Tongue (tissue), 2 donors: Measurements from ENCODE around the gene GATA5. TPM values are rescaled to one million over a fixed set of nuclear protein-coding genes. Genes with fewer than 3 reads are reported as not detected.

Experiments
- DNase-seq: peaks from one replicate; pipeline ENCODE4 v3.0.0-alpha.2; 2015
- total RNA-seq: library from RNA; depleted of rRNA; stranded (reverse); fragments of >200 nt; gene quantifications from one replicate; pipeline ENCODE4 v1.2.3, GENCODE V29; 2014

Gene GATA5
- total RNA-seq, 1 donor from 2014 or later: not detected

DNA sequence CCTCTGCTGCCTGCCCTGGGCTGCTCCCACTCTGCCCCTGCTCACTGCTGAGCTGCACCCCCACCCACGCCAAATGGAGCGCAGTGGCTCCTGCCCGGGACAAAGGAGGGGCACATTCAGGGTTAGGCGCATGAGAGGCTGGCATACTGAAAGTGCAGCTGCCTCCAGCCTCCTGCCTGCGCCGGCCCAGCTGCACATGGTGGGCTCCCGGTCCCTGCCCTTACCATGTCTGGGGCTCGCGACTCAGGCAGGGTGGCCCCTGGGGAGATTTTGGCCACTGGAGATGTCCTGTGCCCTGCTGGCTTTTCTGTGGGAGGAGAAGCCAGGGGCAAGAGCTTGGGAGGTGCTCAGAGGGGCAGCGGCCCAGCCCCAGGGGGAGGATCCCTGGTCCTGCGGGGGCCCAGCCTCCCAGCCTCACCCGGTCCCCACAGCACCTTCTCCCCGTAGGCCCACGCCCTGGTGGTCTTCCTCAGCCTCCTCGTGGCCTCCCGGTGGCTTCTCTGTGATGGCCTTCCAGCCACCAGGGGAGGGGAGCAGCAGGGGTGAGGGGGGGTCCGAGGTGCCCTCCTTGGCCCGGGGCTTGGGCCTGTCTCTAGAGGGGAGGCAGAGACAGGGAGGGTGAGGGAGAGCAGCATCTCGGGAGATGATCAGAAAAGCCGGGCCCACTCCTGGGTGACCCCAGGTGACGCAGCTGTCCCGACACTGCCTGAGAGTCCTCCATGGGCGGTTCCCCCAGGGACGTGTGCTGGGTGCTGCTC is 60.3 kb downstream of the GATA5 start:
- DNase-seq: no peak

DNA sequence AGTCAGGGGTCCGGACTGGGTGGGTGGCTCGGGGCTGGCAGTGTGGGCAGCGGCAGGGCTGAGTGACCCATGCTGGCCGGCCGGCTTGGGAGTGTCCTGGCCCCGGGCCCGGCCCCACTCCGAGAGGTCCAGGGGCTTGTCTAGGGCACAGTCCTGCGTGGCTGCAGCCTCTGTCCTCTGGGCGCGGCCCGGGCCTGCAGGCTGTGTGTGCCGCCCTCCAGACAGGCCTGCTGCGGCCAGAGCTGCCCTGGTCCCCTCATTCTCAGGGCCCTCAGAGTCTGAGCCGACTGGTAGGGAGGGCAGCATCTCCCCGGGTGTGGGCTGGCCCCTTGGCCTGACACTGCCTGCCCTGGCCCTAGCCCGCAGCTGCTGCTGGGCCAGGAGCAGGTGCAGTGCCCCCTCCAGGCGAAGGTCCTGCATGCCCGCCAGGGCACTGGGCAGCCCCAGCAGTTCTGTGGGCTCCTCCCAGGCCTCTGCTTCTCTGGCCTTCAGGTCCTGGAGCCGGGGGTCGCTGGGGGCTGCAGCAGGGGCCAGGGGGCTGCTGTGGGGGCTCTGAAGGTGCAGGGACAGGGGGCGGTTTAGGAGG is 61.8 kb downstream of the GATA5 start:
- no peak for DNase-seq

Other genes starting within 250 kb of the GATA5 start
- 45.0 TPM for gene OSBPL2, start 237.5 kb downstream of the GATA5 start, total RNA-seq
- 57.2 TPM for gene ADRM1, start 173.0 kb downstream of the GATA5 start, total RNA-seq
- gene LAMA5, start 108.7 kb downstream of the GATA5 start, total RNA-seq: 96.6 TPM
- 611 TPM for gene RPS21, start 88.9 kb downstream of the GATA5 start, total RNA-seq
- gene CABLES2, start 68.7 kb downstream of the GATA5 start, total RNA-seq: 2.1 TPM
- gene RBBP8NL, start 48.5 kb downstream of the GATA5 start, total RNA-seq: 1.0 TPM
- gene SLCO4A1, start 166.5 kb upstream of the GATA5 start, total RNA-seq: 4.1 TPM
- not detected for gene NTSR1, start 232.8 kb upstream of the GATA5 start, total RNA-seq